HG03139 (cell line): Measurements from ENCODE around the gene KCNAB1.

Experiments
- ATAC-seq: cut with Tn5 transposase; IDR thresholded peaks from one replicate; pipeline ENCODE4 v1.9.1; 2021; ENCODE audit not compliant: unreplicated experiment

The KCNAB1 gene

GRCh38 chr3:156305672-156306071, 185.3 kb downstream of the KCNAB1 start:
- no peak for ATAC-seq

GRCh38 chr3:156307704-156308103, 187.3 kb downstream of the KCNAB1 start:
- ATAC-seq, result no peak

- ATAC-seq, result no peak
These were observed 191.1 kb downstream of the KCNAB1 start for GRCh38 chr3:156311431-156311830.

GRCh38 chr3:156311930-156312329, 191.6 kb downstream of the KCNAB1 start:
- no peak for ATAC-seq

GRCh38 chr3:156316076-156316475, 195.7 kb downstream of the KCNAB1 start:
- no peak for ATAC-seq

GRCh38 chr3:156317462-156318074, 197.2 kb downstream of the KCNAB1 start:
- ATAC-seq, result no peak

- ATAC-seq, result no peak
These were observed 201.6 kb downstream of the KCNAB1 start for GRCh38 chr3:156321945-156322344.

GRCh38 chr3:156323466-156323865, 203.1 kb downstream of the KCNAB1 start:
- ATAC-seq, result no peak

GRCh38 chr3:156330415-156330814, 210.0 kb downstream of the KCNAB1 start:
- no peak for ATAC-seq

GRCh38 chr3:156332304-156332703, 211.9 kb downstream of the KCNAB1 start:
- no peak for ATAC-seq

GRCh38 chr3:156334841-156335545, 214.6 kb downstream of the KCNAB1 start:
- no peak for ATAC-seq

GRCh38 chr3:156339491-156339890, 219.1 kb downstream of the KCNAB1 start:
- no peak for ATAC-seq

- ATAC-seq, result no peak
These were observed 221.0 kb downstream of the KCNAB1 start for GRCh38 chr3:156341332-156341731.

- peak; percentile 100 for ATAC-seq
These were observed 221.5 kb downstream of the KCNAB1 start for GRCh38 chr3:156341831-156342416.

GRCh38 chr3:156344215-156344614, 223.8 kb downstream of the KCNAB1 start:
- no peak for ATAC-seq

- ATAC-seq, result no peak
These were observed 228.7 kb downstream of the KCNAB1 start for GRCh38 chr3:156349111-156349510.

- ATAC-seq, result no peak
These were observed 229.6 kb downstream of the KCNAB1 start for GRCh38 chr3:156349978-156350377.

GRCh38 chr3:156350781-156351180, 230.4 kb downstream of the KCNAB1 start:
- ATAC-seq, result no peak

- no peak for ATAC-seq
These were observed 231.4 kb downstream of the KCNAB1 start for GRCh38 chr3:156351783-156352182.

GRCh38 chr3:156352728-156353127, 232.3 kb downstream of the KCNAB1 start:
- no peak for ATAC-seq

- ATAC-seq, result no peak
These were observed 233.2 kb downstream of the KCNAB1 start for GRCh38 chr3:156353563-156353962.
